Frontal cortex (tissue), 4 donors: ENCODE measurements around the gene DYNLT3. TPM values are rescaled to one million over a fixed set of nuclear protein-coding genes. Genes with fewer than 3 reads are reported as not detected.

Source experiments
- DNase-seq, 2 donors: peaks; one replicate each; pipeline ENCODE4 v3.0.0; 2012; ENCODE audit warnings: low spot score in 2 of 2
- FAIRE-seq: peaks from 2 replicates; lab custom pipeline; 2012; peaks lifted over from hg19 to GRCh38; lab: Jason Lieb, UNC
- total RNA-seq: library from RNA; depleted of rRNA; stranded (reverse); fragments of >200 nt; gene quantifications from one replicate; pipeline ENCODE4 v1.2.3, GENCODE V29; 2014
- donor health status: control.
- donor health status: control.
- donor health status: control.

Gene DYNLT3
- 27.3 TPM for total RNA-seq

GRCh38 chrX:37846934-37847732, at the start of gene DYNLT3:
Gene DYNLT3, minus strand, starts transcription at chrX:37847571. Its CDS starts 61 bp downstream, at chrX:37847510.
- peak; percentile 41 to 61 for DNase-seq
- no peak for FAIRE-seq

GRCh38 chrX:37896511-37896890, 49.1 kb upstream of the DYNLT3 start:
- no peak for DNase-seq
- FAIRE-seq = no peak

GRCh38 chrX:37895795-37896510, 48.6 kb upstream of the DYNLT3 start:
- no peak for FAIRE-seq

GRCh38 chrX:37894725-37895124, 47.4 kb upstream of the DYNLT3 start:
- no peak for DNase-seq
- no peak for FAIRE-seq

More at GRCh38 chrX:37895795-37896510, 48.6 kb upstream of the DYNLT3 start:
- no peak for DNase-seq

- no peak for DNase-seq
- FAIRE-seq = no peak
Measured at GRCh38 chrX:37888010-37888409, 40.6 kb upstream of the DYNLT3 start.

GRCh38 chrX:37887347-37887746, 40.0 kb upstream of the DYNLT3 start:
- FAIRE-seq (no peak), DNase-seq (no peak)

- DNase-seq = no peak
- FAIRE-seq = no peak
Measured at GRCh38 chrX:37883196-37883595, 35.8 kb upstream of the DYNLT3 start.

- FAIRE-seq (no peak), DNase-seq (no peak)
Measured at GRCh38 chrX:37879692-37880091, 32.3 kb upstream of the DYNLT3 start.

GRCh38 chrX:37876716-37877115, 29.3 kb upstream of the DYNLT3 start:
- DNase-seq (no peak), FAIRE-seq (no peak)

GRCh38 chrX:37875675-37876074, 28.3 kb upstream of the DYNLT3 start:
- DNase-seq (no peak), FAIRE-seq (no peak)

- no peak for DNase-seq
- FAIRE-seq = no peak
Measured at GRCh38 chrX:37873220-37873619, 25.8 kb upstream of the DYNLT3 start.

GRCh38 chrX:37872303-37872655, 24.9 kb upstream of the DYNLT3 start:
- FAIRE-seq (no peak), DNase-seq (no peak)

- DNase-seq (no peak), FAIRE-seq (no peak)
Measured at GRCh38 chrX:37871626-37872302, 24.4 kb upstream of the DYNLT3 start.

- no peak for FAIRE-seq
- DNase-seq = no peak
Measured at GRCh38 chrX:37867536-37868153, 20.3 kb upstream of the DYNLT3 start.

GRCh38 chrX:37863728-37864127, 16.4 kb upstream of the DYNLT3 start:
- DNase-seq (no peak), FAIRE-seq (no peak)

GRCh38 chrX:37862851-37863250, 15.5 kb upstream of the DYNLT3 start:
- DNase-seq = no peak
- FAIRE-seq = no peak

- FAIRE-seq = no peak
- DNase-seq = no peak
Measured at GRCh38 chrX:37860721-37861120, 13.3 kb upstream of the DYNLT3 start.

GRCh38 chrX:37854748-37855147, 7.4 kb upstream of the DYNLT3 start:
- FAIRE-seq = no peak

GRCh38 chrX:37854148-37854547, 6.8 kb upstream of the DYNLT3 start:
- DNase-seq = no peak
- FAIRE-seq = no peak

More at GRCh38 chrX:37854748-37855147, 7.4 kb upstream of the DYNLT3 start:
- DNase-seq = no peak

- no peak for DNase-seq
- peak; percentile 68 for FAIRE-seq
Measured at GRCh38 chrX:37847733-37848197, 394 bp upstream of the DYNLT3 start.
